GM23338 (cell line): Measurements from ENCODE around the gene ATP8A2. TPM values are rescaled to one million over a fixed set of nuclear protein-coding genes. Genes with fewer than 3 reads are reported as not detected.

Experiments used
- CREB1 ChIP-seq: fragments of 250-450 bp; sonication (Bioruptor Pico); IDR thresholded peaks from 2 replicates; pipeline ENCODE4 v1.5.0; 2020; ENCODE audit warnings: low read depth, mild to moderate bottlenecking, moderate library complexity
- EZH2 ChIP-seq: fragments of 200-600 bp; sonication (generic); IDR thresholded peaks from one replicate; pipeline ENCODE4 v1.8.0; 2017; ENCODE audit warnings: antibody characterized with exemption, mild to moderate bottlenecking, low read depth; ENCODE audit not compliant: unreplicated experiment
- EZH2phosphoT487 ChIP-seq: fragments of 200-600 bp; sonication (generic); IDR thresholded peaks from one replicate; pipeline ENCODE4 v1.8.1; 2018; ENCODE audit warnings: antibody characterized with exemption; ENCODE audit not compliant: unreplicated experiment
- JUNB ChIP-seq: IDR thresholded peaks from one replicate; pipeline ENCODE4 v1.6.1; 2016; ENCODE audit warnings: antibody characterized with exemption; ENCODE audit not compliant: unreplicated experiment
- NANOG ChIP-seq: IDR thresholded peaks from 2 replicates; pipeline ENCODE4 v1.6.1; 2016; ENCODE audit warnings: antibody characterized with exemption, borderline replicate concordance
- POLR2AphosphoS5 ChIP-seq: IDR thresholded peaks from 2 replicates; pipeline ENCODE4 v1.6.1; 2016; ENCODE audit warnings: antibody characterized with exemption, low read depth
- STAT1 ChIP-seq: IDR thresholded peaks from one replicate; pipeline ENCODE4 v1.6.1; 2016; ENCODE audit warnings: antibody characterized with exemption; ENCODE audit not compliant: unreplicated experiment
- ZNF114 ChIP-seq: fragments of 250-450 bp; sonication (Bioruptor Pico); IDR thresholded peaks from 2 replicates; pipeline ENCODE4 v1.5.0; 2020; ENCODE audit warnings: mild to moderate bottlenecking, moderate library complexity
- ZNF331 ChIP-seq: fragments of 250-450 bp; sonication (Bioruptor Pico); IDR thresholded peaks from 2 replicates; pipeline ENCODE4 v1.5.0; 2020; ENCODE audit warnings: low read depth, mild to moderate bottlenecking, moderate library complexity
- polyA plus RNA-seq: library from polyadenylated mRNA; unstranded; fragments of >200 nt; fragmentation: Nextera tagmentation; extraction: Ambion mirVana; gene quantifications from 2 replicates; pipeline ENCODE4 v1.2.1, GENCODE V29; 2016
- total RNA-seq: library from RNA; depleted of rRNA; stranded (reverse); fragments of >200 nt; shearing (Covaris generic); gene quantifications from 2 replicates; pipeline ENCODE4 v1.2.3, GENCODE V29; 2014
- TF ChIP-seq, protein P1 (sequence below): fragments of 250-450 bp; sonication (Bioruptor Pico); IDR thresholded peaks from 2 replicates; pipeline ENCODE4 v1.5.0; 2020; ENCODE audit warnings: mild to moderate bottlenecking, moderate library complexity
- TF ChIP-seq, protein P2 (sequence below), 2 experiments: fragments of 200-600 bp in 1 of 2; sonication (generic) in 1 of 2; conservative IDR thresholded peaks; 2 replicates each; pipeline versions ENCODE4 v1.5.1 to v1.6.1; 2016 to 2017; ENCODE audit warnings: antibody characterized with exemption in 2 of 2, low read depth in 2 of 2, mild to moderate bottlenecking in 2 of 2, moderate library complexity in 1 of 2
- TF ChIP-seq, protein P3 (sequence below): IDR thresholded peaks from one replicate; pipeline ENCODE4 v1.6.1; 2018; ENCODE audit warnings: antibody characterized with exemption; ENCODE audit not compliant: unreplicated experiment

ATP8A2 gene
- total and polyA plus RNA-seq, 2 experiments from 2014 or later: 5.7 to 8.8 TPM

DNA sequence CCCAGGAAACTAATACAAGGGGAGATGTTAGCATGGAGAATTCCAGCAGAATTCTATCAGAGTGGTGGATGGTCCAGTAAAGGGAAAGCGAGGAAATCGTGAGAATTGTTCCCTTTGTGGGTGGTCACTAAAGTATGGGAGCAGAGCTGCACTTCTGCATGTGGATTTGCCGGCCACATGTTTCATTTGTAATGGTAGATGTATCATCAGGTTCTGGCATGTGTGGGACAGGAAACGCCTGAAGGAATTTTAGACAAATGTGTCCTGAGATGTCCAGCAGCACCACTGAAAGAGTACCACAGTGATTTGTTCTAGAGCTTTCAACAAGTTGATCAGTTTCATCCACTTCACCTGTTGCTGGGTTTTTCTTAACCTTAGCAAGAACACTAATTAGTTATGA is 371.6 kb downstream of the ATP8A2 start (continued):
- TF ChIP-seq, protein P1, sequence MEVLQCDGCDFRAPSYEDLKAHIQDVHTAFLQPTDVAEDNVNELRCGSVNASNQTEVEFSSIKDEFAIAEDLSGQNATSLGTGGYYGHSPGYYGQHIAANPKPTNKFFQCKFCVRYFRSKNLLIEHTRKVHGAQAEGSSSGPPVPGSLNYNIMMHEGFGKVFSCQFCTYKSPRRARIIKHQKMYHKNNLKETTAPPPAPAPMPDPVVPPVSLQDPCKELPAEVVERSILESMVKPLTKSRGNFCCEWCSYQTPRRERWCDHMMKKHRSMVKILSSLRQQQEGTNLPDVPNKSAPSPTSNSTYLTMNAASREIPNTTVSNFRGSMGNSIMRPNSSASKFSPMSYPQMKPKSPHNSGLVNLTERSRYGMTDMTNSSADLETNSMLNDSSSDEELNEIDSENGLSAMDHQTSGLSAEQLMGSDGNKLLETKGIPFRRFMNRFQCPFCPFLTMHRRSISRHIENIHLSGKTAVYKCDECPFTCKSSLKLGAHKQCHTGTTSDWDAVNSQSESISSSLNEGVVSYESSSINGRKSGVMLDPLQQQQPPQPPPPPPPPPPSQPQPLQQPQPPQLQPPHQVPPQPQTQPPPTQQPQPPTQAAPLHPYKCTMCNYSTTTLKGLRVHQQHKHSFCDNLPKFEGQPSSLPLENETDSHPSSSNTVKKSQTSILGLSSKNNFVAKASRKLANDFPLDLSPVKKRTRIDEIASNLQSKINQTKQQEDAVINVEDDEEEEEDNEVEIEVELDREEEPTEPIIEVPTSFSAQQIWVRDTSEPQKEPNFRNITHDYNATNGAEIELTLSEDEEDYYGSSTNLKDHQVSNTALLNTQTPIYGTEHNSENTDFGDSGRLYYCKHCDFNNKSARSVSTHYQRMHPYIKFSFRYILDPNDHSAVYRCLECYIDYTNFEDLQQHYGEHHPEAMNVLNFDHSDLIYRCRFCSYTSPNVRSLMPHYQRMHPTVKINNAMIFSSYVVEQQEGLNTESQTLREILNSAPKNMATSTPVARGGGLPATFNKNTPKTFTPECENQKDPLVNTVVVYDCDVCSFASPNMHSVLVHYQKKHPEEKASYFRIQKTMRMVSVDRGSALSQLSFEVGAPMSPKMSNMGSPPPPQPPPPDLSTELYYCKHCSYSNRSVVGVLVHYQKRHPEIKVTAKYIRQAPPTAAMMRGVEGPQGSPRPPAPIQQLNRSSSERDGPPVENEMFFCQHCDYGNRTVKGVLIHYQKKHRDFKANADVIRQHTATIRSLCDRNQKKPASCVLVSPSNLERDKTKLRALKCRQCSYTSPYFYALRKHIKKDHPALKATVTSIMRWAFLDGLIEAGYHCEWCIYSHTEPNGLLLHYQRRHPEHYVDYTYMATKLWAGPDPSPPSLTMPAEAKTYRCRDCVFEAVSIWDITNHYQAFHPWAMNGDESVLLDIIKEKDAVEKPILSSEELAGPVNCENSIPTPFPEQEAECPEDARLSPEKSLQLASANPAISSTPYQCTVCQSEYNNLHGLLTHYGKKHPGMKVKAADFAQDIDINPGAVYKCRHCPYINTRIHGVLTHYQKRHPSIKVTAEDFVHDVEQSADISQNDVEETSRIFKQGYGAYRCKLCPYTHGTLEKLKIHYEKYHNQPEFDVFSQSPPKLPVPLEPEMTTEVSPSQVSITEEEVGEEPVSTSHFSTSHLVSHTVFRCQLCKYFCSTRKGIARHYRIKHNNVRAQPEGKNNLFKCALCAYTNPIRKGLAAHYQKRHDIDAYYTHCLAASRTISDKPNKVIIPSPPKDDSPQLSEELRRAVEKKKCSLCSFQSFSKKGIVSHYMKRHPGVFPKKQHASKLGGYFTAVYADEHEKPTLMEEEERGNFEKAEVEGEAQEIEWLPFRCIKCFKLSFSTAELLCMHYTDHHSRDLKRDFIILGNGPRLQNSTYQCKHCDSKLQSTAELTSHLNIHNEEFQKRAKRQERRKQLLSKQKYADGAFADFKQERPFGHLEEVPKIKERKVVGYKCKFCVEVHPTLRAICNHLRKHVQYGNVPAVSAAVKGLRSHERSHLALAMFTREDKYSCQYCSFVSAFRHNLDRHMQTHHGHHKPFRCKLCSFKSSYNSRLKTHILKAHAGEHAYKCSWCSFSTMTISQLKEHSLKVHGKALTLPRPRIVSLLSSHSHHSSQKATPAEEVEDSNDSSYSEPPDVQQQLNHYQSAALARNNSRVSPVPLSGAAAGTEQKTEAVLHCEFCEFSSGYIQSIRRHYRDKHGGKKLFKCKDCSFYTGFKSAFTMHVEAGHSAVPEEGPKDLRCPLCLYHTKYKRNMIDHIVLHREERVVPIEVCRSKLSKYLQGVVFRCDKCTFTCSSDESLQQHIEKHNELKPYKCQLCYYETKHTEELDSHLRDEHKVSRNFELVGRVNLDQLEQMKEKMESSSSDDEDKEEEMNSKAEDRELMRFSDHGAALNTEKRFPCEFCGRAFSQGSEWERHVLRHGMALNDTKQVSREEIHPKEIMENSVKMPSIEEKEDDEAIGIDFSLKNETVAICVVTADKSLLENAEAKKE (CRISPR knock-in tag): no peak
- no peak for TF ChIP-seq CREB1 (CRISPR knock-in tag)
- no peak for TF ChIP-seq EZH2
- TF ChIP-seq, protein P2, sequence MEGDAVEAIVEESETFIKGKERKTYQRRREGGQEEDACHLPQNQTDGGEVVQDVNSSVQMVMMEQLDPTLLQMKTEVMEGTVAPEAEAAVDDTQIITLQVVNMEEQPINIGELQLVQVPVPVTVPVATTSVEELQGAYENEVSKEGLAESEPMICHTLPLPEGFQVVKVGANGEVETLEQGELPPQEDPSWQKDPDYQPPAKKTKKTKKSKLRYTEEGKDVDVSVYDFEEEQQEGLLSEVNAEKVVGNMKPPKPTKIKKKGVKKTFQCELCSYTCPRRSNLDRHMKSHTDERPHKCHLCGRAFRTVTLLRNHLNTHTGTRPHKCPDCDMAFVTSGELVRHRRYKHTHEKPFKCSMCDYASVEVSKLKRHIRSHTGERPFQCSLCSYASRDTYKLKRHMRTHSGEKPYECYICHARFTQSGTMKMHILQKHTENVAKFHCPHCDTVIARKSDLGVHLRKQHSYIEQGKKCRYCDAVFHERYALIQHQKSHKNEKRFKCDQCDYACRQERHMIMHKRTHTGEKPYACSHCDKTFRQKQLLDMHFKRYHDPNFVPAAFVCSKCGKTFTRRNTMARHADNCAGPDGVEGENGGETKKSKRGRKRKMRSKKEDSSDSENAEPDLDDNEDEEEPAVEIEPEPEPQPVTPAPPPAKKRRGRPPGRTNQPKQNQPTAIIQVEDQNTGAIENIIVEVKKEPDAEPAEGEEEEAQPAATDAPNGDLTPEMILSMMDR (conservative IDR thresholded peaks at IDR 0.05; ENCODE audit: low read depth in 2 of 2): no peak
- no peak for TF ChIP-seq JUNB
- no peak for TF ChIP-seq POLR2AphosphoS5
- no peak for TF ChIP-seq ZNF331
- TF ChIP-seq, protein P3, sequence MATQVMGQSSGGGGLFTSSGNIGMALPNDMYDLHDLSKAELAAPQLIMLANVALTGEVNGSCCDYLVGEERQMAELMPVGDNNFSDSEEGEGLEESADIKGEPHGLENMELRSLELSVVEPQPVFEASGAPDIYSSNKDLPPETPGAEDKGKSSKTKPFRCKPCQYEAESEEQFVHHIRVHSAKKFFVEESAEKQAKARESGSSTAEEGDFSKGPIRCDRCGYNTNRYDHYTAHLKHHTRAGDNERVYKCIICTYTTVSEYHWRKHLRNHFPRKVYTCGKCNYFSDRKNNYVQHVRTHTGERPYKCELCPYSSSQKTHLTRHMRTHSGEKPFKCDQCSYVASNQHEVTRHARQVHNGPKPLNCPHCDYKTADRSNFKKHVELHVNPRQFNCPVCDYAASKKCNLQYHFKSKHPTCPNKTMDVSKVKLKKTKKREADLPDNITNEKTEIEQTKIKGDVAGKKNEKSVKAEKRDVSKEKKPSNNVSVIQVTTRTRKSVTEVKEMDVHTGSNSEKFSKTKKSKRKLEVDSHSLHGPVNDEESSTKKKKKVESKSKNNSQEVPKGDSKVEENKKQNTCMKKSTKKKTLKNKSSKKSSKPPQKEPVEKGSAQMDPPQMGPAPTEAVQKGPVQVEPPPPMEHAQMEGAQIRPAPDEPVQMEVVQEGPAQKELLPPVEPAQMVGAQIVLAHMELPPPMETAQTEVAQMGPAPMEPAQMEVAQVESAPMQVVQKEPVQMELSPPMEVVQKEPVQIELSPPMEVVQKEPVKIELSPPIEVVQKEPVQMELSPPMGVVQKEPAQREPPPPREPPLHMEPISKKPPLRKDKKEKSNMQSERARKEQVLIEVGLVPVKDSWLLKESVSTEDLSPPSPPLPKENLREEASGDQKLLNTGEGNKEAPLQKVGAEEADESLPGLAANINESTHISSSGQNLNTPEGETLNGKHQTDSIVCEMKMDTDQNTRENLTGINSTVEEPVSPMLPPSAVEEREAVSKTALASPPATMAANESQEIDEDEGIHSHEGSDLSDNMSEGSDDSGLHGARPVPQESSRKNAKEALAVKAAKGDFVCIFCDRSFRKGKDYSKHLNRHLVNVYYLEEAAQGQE: no peak
- TF ChIP-seq EZH2phosphoT487: no peak
- TF ChIP-seq NANOG: no peak
- TF ChIP-seq ZNF114 (CRISPR knock-in tag): no peak
- TF ChIP-seq STAT1: no peak
